Ovary (tissue), 9 donors: ENCODE measurements around the gene PTGR2. TPM values are rescaled to one million over a fixed set of nuclear protein-coding genes. Genes with fewer than 3 reads are reported as not detected.
A peak's percentile ranks its signal among the peaks of the same experiment; 100 is the strongest.

ENCODE experiments used
- DNase-seq, 5 donors: peaks; one replicate each; pipeline ENCODE4 v3.0.0-alpha.2; 2019 to 2020
- H3K27ac ChIP-seq, 2 donors: fragments of 200-600 bp; one replicate each; pipeline versions ENCODE4 v1.5.1 to v1.8.0; 2019 to 2022
- H3K27me3 ChIP-seq: fragments of 200-600 bp; one replicate; pipeline ENCODE4 v1.8.0; 2022
- H3K36me3 ChIP-seq: fragments of 200-600 bp; sonication (generic); one replicate; pipeline ENCODE4 v1.5.1; 2019
- H3K4me1 ChIP-seq: one replicate; pipeline ENCODE4 v1.8.1; 2013; ENCODE audit warnings: mild to moderate bottlenecking, moderate library complexity; ENCODE audit not compliant: insufficient read depth
- H3K4me3 ChIP-seq: fragments of 200-600 bp; sonication (generic); one replicate; pipeline ENCODE4 v1.5.1; 2017
- H3K9me3 ChIP-seq, 2 donors: fragments of 200-600 bp in 1 of 2; sonication (generic) in 1 of 2; one replicate each; pipeline versions ENCODE4 v1.5.1 to v1.8.1; 2013 to 2019; ENCODE audit warnings: mild to moderate bottlenecking in 1 of 2, moderate library complexity in 1 of 2
- EP300 ChIP-seq: sonication (generic); formaldehyde crosslinking; IDR thresholded peaks from one replicate; pipeline ENCODE4 v1.6.1; 2017; ENCODE audit warnings: antibody characterized with exemption
- POLR2A ChIP-seq: fragments of 450-650 bp; IDR thresholded peaks from one replicate; pipeline ENCODE4 v1.6.1; 2017; ENCODE audit warnings: antibody characterized with exemption, mild to moderate bottlenecking, moderate library complexity
- WGBS, 3 donors: extraction: QIAGEN DNeasy Blood & Tissue Kit in 1 of 3; methylation state at CpG; one replicate each; pipeline versions ENCODE4 v1.1.5 to v1.1.7; 2013 to 2017; 5-methylcytosine and 5-hydroxymethylcytosine counted together
- intact Hi-C, 4 donors: fragments of 100-400 bp; cut with DNase I; formaldehyde crosslinking; loops; one replicate each; pipeline versions ENCODE4 v1.11.0 to v1.15.1; 2022 to 2023
- polyA plus RNA-seq, 2 donors: library from polyadenylated mRNA; stranded (reverse); fragments of 200-250 nt in 1 of 2; fragments of 350-450 nt in 1 of 2; fragmentation: Illumina TruSeq in 1 of 2; extraction: RNeasy Lipid Tissue Mini Kit (QIAGEN cat#74804) in 1 of 2; gene quantifications; one replicate each; pipeline ENCODE4 v1.2.3, GENCODE V29; 2013 to 2014
- total RNA-seq, 7 donors: library from RNA; depleted of rRNA in 2 of 7; stranded (reverse); fragments of >200 nt in 2 of 7; fragmentation: NEBNext Ultra II Directional in 3 of 7; extraction: Animal tissue kit (Norgen Biotek cat#: 25700) in 3 of 7; gene quantifications; one replicate each; pipeline versions ENCODE4 v1.1.0 to v1.2.4, GENCODE V29; 2016 to 2023
- TF ChIP-seq, protein P1 (sequence below), 3 donors: fragments of 450-650 bp in 2 of 3; fragments of 200-600 bp in 1 of 3; IDR thresholded peaks; one replicate each; pipeline versions ENCODE4 v1.5.1 to v1.8.0; 2016 to 2022; ENCODE audit warnings: antibody characterized with exemption in 3 of 3, mild to moderate bottlenecking in 1 of 3
- donor health status: DM: no; HTN: no; CAD: no; lungs with moderate emphysema.
- donor health status: DM: no; HTN: no; CAD: no.
- donor health status: Bipolar disorder and iron deficiency.
- donor health status: DM: yes; HTN: yes; CAD: no.
- donor health status: DM: no; HTN: no; CAD: no.
- donor health status: DM: yes; HTN: yes; CAD: no.

PTGR2 gene
- total and polyA plus RNA-seq, 9 donors, result 4.6 to 14.8 (median 10.5) TPM

GRCh38 chr14:73823339-73823885 is 28.2 kb upstream of the PTGR2 start:
- DNase-seq, result no peak
- intact Hi-C loops, result loop anchor here in 2 of 4 donors (5.0 to 10.0 kb wide), 2 partner anchors 79 to 96 kb away; no protein-coding TSS in a partner anchor
- no peak overlapping the region for H3K4me3 ChIP-seq

DNA sequence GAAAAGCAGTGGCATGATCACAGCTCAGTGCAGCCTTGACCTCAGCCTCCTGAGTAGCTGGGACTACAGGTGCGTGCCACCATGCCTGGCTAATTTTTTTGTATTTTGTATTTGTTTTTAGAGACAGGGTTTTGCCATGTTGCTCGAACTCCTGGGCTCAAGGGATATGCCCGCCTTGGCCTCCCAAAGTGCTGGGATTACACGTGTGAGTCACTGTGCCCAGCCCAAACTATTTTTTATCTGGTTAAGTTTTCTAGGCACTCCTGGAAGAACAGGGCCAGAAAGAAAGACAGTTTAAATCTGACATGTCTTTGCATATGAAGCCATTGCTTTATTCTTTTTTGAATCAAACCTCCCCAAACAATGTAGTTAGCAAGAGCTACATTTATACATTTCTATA is 27.5 kb upstream of the PTGR2 start:
- Histone ChIP-seq H3K27me3 (no peaks in the 10 kb centered on the region), H3K27ac (no peak overlapping the region), H3K36me3 (no peaks in the 10 kb centered on the region), H3K4me1 (no peaks in the 10 kb centered on the region), H3K9me3 (no peaks in the 10 kb centered on the region), H3K4me3 (no peak overlapping the region)
- TF ChIP-seq EP300 (no peak), POLR2A (no peak)
- TF ChIP-seq, protein P1, sequence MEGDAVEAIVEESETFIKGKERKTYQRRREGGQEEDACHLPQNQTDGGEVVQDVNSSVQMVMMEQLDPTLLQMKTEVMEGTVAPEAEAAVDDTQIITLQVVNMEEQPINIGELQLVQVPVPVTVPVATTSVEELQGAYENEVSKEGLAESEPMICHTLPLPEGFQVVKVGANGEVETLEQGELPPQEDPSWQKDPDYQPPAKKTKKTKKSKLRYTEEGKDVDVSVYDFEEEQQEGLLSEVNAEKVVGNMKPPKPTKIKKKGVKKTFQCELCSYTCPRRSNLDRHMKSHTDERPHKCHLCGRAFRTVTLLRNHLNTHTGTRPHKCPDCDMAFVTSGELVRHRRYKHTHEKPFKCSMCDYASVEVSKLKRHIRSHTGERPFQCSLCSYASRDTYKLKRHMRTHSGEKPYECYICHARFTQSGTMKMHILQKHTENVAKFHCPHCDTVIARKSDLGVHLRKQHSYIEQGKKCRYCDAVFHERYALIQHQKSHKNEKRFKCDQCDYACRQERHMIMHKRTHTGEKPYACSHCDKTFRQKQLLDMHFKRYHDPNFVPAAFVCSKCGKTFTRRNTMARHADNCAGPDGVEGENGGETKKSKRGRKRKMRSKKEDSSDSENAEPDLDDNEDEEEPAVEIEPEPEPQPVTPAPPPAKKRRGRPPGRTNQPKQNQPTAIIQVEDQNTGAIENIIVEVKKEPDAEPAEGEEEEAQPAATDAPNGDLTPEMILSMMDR (IDR thresholded peaks at IDR 0.05), result no peak
- intact Hi-C loops, result loop anchor here in 2 of 4 donors (5.0 to 10.0 kb wide), 2 partner anchors 79 to 97 kb away; no protein-coding TSS in a partner anchor
- 91 to 95% (median 92%) methylated on average over 4 of the region's 4 CpGs for WGBS, 3 donors
- DNase-seq, result no peak

More at GRCh38 chr14:73823339-73823885, 28.2 kb upstream of the PTGR2 start:
- H3K27ac ChIP-seq, result no peak overlapping the region
- no peaks in the 10 kb centered on the region for H3K9me3 ChIP-seq
- no peaks in the 10 kb centered on the region for H3K36me3 ChIP-seq
- H3K4me1 ChIP-seq, result no peaks in the 10 kb centered on the region
- H3K27me3 ChIP-seq, result no peaks in the 10 kb centered on the region
- no peak for TF ChIP-seq POLR2A
- no peak for TF ChIP-seq EP300
- TF ChIP-seq, protein P1 (IDR thresholded peaks at IDR 0.05), result no peak

DNA sequence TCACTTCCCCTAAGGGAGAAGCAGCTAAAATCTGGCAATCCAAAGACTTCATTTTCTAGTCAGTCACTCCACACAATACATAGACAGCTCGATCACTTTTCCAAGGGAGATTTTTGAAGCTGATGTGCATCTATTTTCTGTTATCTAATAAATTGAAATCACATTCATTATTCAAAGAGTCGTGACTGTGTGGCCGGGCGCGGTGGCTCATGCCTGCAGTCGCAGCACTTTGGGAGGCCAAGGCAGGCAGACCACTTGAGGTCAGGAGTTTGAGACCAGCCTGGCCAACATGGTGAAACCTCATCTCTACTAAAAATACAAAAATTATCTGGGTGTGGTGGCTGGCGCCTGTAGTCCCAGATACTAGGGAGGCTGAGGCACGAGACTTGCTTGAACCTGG is 27.1 kb upstream of the PTGR2 start:
- intact Hi-C loops, result loop anchor here in 2 of 4 donors (5.0 to 10.0 kb wide), 2 partner anchors 80 to 97 kb away; no protein-coding TSS in a partner anchor
- 84 to 92% (median 90%) methylated on average over 8 of the region's 8 CpGs for WGBS, 3 donors
- no peak for TF ChIP-seq EP300
- no peak for TF ChIP-seq POLR2A
- TF ChIP-seq, protein P1 (IDR thresholded peaks at IDR 0.05), result no peak

GRCh38 chr14:73825551-73826188 is 26.0 kb upstream of the PTGR2 start:
- TF ChIP-seq POLR2A (no peak), EP300 (no peak)
- TF ChIP-seq, protein P1 (IDR thresholded peaks at IDR 0.05), result peak; percentile 67 to 85 (median 84)
- Histone ChIP-seq H3K4me1 (no peaks in the 10 kb centered on the region), H3K9me3 (no peaks in the 10 kb centered on the region), H3K27me3 (no peaks in the 10 kb centered on the region), H3K27ac (peak overlapping the region in 1 of 2 donors; percentile 6), H3K4me3 (no peak overlapping the region), H3K36me3 (no peaks in the 10 kb centered on the region)
- WGBS, 3 donors, result 9 to 13% (median 11%) methylated on average over 7 of the region's 7 CpGs
- intact Hi-C loops, result loop anchor here in 2 of 4 donors (1.0 to 10.0 kb wide), 3 partner anchors 81 to 96 kb away; no protein-coding TSS in a partner anchor
- DNase-seq, result peak; percentile 92 to 98 (median 95)

More for the DNA sequence above, 27.1 kb upstream of the PTGR2 start:
- no peaks in the 10 kb centered on the region for H3K4me1 ChIP-seq
- H3K4me3 ChIP-seq, result no peak overlapping the region
- H3K27ac ChIP-seq, result no peak overlapping the region
- H3K27me3 ChIP-seq, result no peaks in the 10 kb centered on the region
- H3K9me3 ChIP-seq, result no peaks in the 10 kb centered on the region
- H3K36me3 ChIP-seq, result no peaks in the 10 kb centered on the region
- DNase-seq, result no peak
